Occipital lobe (tissue), 2 donors: Measurements from ENCODE around the gene MAGI1. TPM values are rescaled to one million over a fixed set of nuclear protein-coding genes. Genes with fewer than 3 reads are reported as not detected.

Experiments
- DNase-seq: peaks from one replicate; lab custom pipeline; 2025; lab: John Stamatoyannopoulos, UW
- total RNA-seq: library from RNA; depleted of rRNA; stranded (reverse); fragments of >200 nt; gene quantifications from one replicate; pipeline ENCODE4 v1.2.3, GENCODE V29; 2014

MAGI1 gene
- total RNA-seq, 1 donor from 2014 or later, result 49.4 TPM

- DNase-seq, result no peak
Measured at GRCh38 chr3:65433480-65433879, 605.2 kb downstream of the MAGI1 start.

GRCh38 chr3:65432388-65433003 is 606.2 kb downstream of the MAGI1 start:
- no peak for DNase-seq

DNA sequence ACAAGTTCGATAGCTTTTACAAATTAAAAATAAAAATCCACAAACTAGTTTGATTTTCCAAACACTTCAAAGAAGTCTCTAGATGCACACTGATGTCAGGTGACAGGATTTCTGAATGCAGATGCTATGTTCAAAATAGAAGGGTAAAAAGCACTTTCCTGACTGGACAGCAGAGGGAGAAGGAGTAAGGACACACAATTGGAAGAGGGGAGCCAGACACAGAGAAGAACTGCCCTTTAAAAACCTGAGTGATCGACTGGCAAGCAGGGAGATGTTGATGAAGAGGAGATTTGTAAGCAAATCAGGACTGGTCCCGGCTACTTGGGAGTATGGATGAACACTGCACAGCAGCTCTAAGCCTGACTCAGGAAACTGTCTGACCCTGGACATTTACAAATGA is 612.8 kb downstream of the MAGI1 start:
- DNase-seq, result no peak

DNA sequence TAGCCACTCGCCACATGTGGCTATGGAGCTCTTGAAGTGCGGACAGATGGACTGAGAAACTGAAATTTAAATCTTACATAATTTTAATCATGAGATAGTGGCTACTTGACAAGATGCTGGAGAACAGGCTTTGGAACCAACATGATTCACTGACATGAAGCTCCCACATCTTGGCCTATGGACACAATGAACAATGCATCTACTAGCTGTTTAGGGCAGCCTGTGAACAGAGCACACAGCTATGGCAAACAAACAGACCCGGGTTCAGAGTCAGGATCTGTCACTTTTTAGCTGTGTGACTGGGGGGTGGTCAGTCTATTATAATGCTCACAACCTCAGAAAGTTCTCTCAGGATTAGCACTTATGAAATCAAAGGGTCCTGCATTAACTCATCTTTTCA is 616.6 kb downstream of the MAGI1 start:
- DNase-seq, result no peak

GRCh38 chr3:65419233-65419632 is 619.5 kb downstream of the MAGI1 start:
- no peak for DNase-seq

DNA sequence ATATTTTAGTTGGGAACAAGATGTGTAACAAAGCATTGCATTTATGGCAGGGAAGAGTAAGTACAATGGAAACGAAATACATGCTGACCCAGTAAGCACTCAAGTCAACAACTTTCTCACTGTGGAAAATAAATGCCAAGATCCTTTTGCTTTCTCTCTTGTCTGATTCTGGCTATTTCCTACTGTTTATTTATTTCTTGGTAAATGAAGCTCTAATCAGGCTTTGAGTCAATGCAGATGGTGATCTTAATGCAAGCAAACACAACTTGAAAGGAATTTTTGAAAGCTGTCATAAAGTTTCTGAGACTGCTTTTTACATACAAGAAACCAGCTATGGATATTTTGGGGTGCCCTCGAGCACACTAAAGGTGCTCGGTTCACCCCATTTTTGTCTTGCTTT is 624.8 kb downstream of the MAGI1 start:
- no peak for DNase-seq

- DNase-seq, result no peak
Measured at GRCh38 chr3:65412588-65412987, 626.1 kb downstream of the MAGI1 start.

DNA sequence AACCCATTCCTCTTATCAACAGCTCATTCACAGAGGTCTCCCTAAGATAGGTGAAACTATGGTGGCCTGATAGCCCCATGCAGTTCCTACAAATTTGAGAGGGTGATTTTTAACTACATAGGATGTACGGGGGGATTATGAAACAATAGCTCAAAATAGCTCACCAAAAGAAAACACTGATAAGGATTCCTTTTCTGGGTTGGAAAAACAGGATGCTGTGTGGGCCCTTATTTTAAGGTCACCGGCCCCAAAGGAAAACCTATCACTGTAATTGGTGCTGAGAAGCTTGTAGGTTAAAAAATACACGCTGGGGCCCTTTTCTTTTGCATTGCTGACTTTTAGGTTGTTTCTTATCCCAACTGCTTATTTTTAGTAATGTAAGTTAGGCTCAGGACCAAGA is 627.4 kb downstream of the MAGI1 start:
- no peak for DNase-seq

DNA sequence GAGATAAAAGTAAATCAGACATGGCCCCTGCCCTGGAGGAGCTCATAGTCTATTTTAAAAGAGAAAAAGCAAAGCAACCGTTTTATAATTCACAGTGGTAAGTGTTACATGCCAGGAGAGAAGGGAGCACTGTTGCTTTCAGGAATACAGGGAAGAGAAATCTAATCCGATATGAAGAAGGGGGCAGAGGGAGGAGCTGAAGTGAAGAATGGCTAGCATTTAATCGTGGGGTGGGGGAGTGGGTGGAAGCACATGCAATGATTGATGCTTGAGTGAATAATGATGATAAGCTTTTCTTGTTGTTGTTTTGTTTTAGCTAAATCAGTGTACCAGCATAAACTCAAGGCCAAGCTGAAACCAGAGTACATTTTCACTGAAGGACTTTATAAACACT is 629.5 kb downstream of the MAGI1 start:
- no peak for DNase-seq

DNA sequence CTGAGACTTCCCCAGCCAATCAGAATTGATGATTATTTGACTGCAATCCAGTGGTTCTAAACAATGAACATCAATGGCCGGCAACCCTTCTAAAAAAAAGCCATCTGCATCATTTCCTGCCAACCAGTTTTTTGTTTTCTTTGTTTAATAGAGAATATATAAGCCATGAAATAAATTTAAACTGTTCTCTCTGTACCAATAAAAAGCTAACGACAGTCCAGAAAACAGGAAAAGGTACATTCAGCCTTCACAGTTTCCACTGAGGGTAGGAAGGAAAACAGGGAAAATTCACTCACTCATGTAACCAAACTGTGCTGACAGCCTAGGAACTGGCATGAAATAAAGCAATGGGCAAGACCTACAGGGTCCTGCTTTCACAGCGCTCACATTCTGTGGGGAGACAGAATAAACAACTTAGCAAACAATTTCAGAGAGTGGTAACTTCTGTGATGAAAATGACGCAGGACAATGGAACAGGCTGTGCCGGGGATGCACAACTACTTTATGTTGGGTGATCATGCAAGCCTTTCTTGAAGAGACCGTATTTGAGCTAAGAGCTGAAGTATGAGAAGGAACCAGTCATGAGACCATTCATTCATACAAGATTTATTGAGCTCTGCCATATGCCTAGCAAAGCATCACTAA is 630.1 kb downstream of the MAGI1 start:
- DNase-seq, result no peak

DNA sequence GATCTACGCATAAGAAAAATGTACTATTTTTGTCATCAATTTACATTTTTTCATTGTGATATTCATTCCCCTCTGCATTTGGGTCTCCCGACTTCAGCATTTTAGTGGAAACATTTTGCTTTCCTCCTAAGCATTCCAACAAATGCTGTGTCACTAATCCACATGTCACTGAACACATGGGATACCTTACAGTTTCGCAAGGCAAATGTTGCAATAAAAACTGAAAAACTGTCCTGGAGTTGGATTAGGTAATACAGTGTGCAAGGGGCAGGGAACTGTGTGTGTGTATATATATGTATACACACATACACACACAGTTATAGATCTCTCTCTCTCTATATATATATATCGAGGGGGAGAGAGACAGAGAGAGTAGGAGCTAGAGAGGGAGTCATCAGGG is 632.2 kb downstream of the MAGI1 start:
- no peak for DNase-seq

DNA sequence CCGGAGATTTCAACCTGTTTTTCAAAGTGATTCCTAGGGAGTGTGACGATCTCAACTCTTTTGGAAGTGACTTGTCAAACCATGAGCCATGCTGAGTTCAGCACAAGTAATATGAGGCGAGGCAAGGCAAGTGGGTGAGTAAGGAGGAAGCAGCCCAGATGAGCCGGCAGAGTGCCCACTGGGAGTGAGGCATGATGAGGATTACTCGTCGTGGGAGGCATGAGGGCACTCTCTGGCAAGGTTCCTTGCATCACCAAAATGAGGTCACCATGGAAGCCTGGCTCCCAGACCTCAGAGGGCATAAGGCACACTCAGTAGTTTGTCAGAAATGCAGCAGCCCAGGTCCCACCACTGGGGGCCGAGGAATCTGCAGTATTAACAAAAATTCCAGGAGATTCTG is 636.1 kb downstream of the MAGI1 start:
- DNase-seq, result peak; percentile 34

DNA sequence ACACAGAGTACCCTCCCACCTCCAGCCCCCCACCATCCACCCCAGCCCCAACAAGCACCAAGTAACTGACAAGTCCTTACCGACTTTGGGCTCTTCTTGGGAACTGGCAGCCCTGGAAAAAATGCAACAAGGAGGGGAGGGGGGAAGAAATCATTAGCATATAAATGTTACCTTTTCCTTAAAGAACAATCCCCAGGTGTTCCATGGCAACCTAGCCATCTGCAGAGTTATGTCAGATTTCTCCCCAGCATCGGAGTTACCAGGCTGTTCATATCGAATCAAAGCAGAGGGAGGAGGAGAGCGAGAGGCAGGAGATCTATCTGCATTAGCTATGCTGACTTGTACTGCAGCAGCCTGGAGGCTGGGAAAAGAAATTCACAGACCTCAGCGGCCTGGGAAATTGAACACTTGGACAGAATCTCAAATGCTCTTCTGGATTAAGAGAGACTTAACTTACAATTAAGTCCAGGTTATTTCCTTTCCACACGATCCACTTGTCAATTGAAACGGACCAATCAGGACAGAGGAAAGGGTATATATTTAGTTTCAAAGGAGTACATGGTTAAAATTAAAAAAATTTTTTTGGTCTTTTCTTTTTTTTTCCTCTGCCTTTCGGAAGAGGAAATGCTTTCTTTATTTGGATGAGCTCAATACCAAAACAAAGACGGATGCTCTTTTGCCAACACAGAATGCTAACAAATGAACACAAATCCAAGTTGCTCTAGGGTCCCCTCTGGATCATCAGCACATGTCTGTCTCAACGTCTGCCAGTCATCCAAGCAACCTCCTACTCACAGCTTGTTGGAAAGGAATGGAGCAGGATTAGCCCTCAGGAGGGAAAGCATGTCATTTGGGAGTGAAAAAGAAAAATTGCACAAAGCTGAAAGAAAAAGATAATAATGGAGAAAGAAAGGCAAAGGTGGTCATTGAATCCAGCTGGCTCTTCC is 637.1 kb downstream of the MAGI1 start:
- DNase-seq, result no peak

DNA sequence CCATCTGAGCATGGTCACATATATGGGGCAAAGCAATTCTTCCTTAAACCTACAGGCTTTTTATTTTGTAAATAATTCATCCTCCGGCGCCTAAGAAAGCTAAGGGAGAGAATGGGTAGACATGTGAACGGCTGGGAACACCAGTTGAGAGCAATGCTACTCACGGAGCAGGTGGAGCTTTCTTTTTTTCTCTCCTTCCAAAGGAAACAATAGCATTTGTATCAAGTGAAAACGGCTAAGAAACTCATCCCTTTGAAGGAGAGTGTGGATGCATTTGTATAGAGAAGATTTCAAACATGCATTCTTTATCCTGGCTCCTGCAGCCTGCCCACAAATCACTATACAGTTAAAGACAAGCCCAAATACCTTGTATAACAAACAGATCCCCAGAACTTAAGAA is 637.8 kb downstream of the MAGI1 start:
- DNase-seq, result no peak

GRCh38 chr3:65398953-65399352 is 639.8 kb downstream of the MAGI1 start:
- DNase-seq, result no peak

- DNase-seq, result no peak
Measured at GRCh38 chr3:65396078-65396477, 642.6 kb downstream of the MAGI1 start.

DNA sequence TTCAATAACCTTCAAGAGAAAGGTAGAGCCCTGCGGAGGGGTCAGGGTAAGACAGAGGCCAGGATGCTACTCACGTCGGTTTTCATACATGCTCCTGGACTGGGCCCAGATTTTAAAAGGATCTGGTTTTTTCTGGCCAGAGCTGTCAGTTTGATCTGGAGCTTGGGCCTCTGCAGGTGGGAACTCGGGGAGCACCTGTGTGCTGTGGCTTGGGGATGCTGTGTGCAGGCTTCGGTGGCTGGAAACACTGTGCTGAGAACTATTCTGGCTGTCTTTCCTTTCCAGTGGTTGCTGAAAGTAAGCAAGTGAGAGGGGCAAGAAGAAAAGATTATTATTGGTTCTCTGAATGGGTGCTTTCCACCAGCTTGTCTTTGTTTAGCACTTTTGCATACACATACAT is 647.6 kb downstream of the MAGI1 start:
- DNase-seq, result no peak

DNA sequence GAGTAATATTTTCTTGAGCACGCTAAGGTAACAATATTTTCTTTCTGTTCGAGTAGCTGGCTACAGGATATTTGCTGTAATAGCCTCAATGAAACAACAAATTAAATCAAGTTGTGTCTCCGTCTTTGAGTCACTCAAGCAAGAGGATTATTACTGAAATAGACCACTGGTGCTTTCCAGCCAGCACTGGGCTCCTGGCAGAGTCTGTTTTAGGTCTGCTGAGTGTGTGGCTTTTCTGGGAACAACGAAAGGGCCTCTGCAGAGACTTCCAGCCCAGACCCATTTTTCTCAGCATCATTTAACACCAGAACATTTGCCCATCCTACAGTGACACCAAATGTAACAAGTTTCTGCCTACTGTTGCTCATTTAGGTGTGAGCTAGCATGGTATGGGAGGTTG is 652.9 kb downstream of the MAGI1 start:
- no peak for DNase-seq

DNA sequence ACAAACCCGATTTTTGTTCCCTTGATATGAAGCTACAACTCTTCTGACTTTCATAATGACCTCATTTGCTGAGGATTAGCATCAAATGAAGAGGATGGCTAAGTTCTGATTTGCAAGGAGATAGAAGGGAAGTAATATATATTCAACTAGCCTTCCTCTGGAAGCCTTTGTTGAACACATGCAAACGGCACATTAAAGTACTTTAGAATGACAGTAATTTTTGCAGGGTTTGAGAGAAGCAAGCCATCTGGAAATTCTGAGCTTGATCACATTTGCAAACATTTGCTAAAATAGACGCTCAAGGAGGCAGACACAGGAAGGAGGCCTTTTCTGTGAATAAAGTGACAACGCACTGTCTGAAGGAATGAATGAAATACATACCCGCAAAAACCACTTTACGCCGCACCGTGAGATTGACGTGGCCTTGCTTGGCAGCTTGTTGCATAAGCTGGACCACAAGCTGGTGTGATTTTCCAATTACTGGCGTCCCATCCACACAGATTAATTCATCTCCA is 657.2 kb downstream of the MAGI1 start:
- DNase-seq, result no peak

DNA sequence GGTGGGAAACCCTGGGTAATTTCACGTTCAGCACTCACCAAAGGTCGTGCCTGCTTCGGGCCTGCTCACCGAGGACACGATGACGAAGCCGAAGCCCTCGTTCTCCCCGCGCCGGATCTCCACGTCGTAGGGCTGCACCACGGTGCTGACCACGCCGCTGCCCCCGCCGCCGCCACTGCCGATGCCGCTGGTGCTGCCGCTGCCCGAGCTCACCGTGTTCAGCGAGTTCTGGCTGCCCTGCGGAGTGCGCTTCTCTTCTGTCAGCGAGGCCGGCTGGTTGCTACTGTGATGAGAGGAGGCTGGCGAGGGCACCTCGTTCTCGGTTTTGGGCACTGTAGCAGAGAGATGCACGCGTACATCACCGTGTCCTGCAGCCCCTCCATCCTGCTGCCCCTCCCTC is 659.5 kb downstream of the MAGI1 start:
- no peak for DNase-seq

GRCh38 chr3:65377637-65378036 is 661.1 kb downstream of the MAGI1 start:
- no peak for DNase-seq

- DNase-seq, result no peak
Measured at GRCh38 chr3:65376426-65376825, 662.3 kb downstream of the MAGI1 start.
